B cell (primary cell): Measurements from ENCODE around the gene TRRAP. TPM values are rescaled to one million over a fixed set of nuclear protein-coding genes. Genes with fewer than 3 reads are reported as not detected.

Source experiments
- ATAC-seq: fragments of 200-7000 bp; cut with Tn5 transposase; one replicate; pipeline ENCODE4 v1.10.0; 2021; ENCODE audit warnings: low read depth, mild to moderate bottlenecking, moderate number of reproducible peaks, moderate library complexity
- CTCF ChIA-PET: fragments of 350-600 bp; sonication (Branson Sonifier 250); formaldehyde crosslinking; loops from one replicate; lab custom pipeline; 2021; ENCODE audit warnings: antibody characterized with exemption, inconsistent platforms; lab: Charles Lee
- POLR2A ChIA-PET: fragments of 350-600 bp; sonication (Branson Sonifier 250); formaldehyde crosslinking; loops from one replicate; lab custom pipeline; 2021; ENCODE audit warnings: antibody characterized with exemption; lab: Charles Lee
- DNase-seq: peaks from one replicate; pipeline ENCODE4 v3.0.0; 2013
- H2AFZ ChIP-seq: 2 replicates; pipeline ENCODE4 v1.6.1; 2012; ENCODE audit warnings: mild to moderate bottlenecking, low read depth, low read length; ENCODE audit not compliant: insufficient read depth, poor library complexity, severe bottlenecking
- H3K27ac ChIP-seq, 2 donors: 1 replicate in 1 of 2; 2 replicates in 1 of 2; pipeline ENCODE4 v1.5.1; 2012 to 2013; ENCODE audit warnings: low read length in 2 of 2, mild to moderate bottlenecking in 2 of 2, moderate library complexity in 1 of 2
- H3K27me3 ChIP-seq, 4 experiments: fragments of 200-600 bp in 1 of 4; sonication (generic) in 1 of 4; replicated peaks in 1 of 4; 1 replicate in 2 of 4; 2 replicates in 2 of 4; pipeline versions ENCODE4 v1.6.1 to v1.7.0; 2013 to 2016; ENCODE audit warnings: low read length in 3 of 4, mild to moderate bottlenecking in 2 of 4, mixed read lengths in 1 of 4, moderate library complexity in 1 of 4; ENCODE audit not compliant: insufficient read depth in 4 of 4, control insufficient read depth in 3 of 4; ENCODE audit errors: control extremely low read depth in 1 of 4
- H3K36me3 ChIP-seq, 2 experiments: replicated peaks in 1 of 2; 1 replicate in 1 of 2; 2 replicates in 1 of 2; pipeline versions ENCODE4 v1.6.1 to v1.7.1; 2013; ENCODE audit warnings: low read length in 1 of 2; ENCODE audit not compliant: insufficient read depth in 2 of 2, control insufficient read depth in 1 of 2; ENCODE audit errors: control extremely low read depth in 1 of 2, extremely low read depth in 1 of 2
- H3K4me1 ChIP-seq, 2 donors: fragments of 200-600 bp in 1 of 2; sonication (generic) in 1 of 2; 1 replicate in 1 of 2; 2 replicates in 1 of 2; pipeline versions ENCODE4 v1.5.1 to v1.6.1; 2013 to 2017; ENCODE audit warnings: low read length in 2 of 2; ENCODE audit not compliant: control insufficient read depth in 2 of 2, insufficient read depth in 2 of 2
- H3K4me2 ChIP-seq: replicated peaks from 2 replicates; pipeline ENCODE3; 2012; ENCODE audit warnings: mild to moderate bottlenecking, low read depth, low read length; ENCODE audit not compliant: poor library complexity, severe bottlenecking
- H3K4me3 ChIP-seq, 5 experiments: fragments of 200-600 bp in 1 of 5; sonication (generic) in 1 of 5; 1 replicate in 3 of 5; 2 replicates in 2 of 5; pipeline versions ENCODE4 v1.5.1 to v1.7.0; 2011 to 2016; ENCODE audit warnings: low read length in 4 of 5, mild to moderate bottlenecking in 4 of 5, low read depth in 2 of 5, control low read depth in 1 of 5, moderate library complexity in 1 of 5; ENCODE audit not compliant: insufficient read depth in 1 of 5; ENCODE audit errors: control extremely low read depth in 1 of 5, extremely low read depth in 1 of 5
- H3K79me2 ChIP-seq: fragments of 200-600 bp; sonication (generic); one replicate; pipeline ENCODE4 v1.6.0; 2016; ENCODE audit warnings: low read length; ENCODE audit not compliant: control insufficient read depth, insufficient read depth
- H3K9ac ChIP-seq: fragments of 200-600 bp; sonication (generic); 2 replicates; pipeline ENCODE4 v1.6.1; 2017; ENCODE audit warnings: mild to moderate bottlenecking, low read length, moderate library complexity
- H3K9me3 ChIP-seq, 3 donors: one replicate each; pipeline versions ENCODE4 v1.6.1 to v1.7.1; 2013; ENCODE audit warnings: low read length in 2 of 3; ENCODE audit not compliant: control insufficient read depth in 2 of 3, insufficient read depth in 1 of 3; ENCODE audit errors: control extremely low read depth in 1 of 3
- H4K20me1 ChIP-seq: 2 replicates; pipeline ENCODE4 v1.6.0; 2012; ENCODE audit warnings: mild to moderate bottlenecking, low read length; ENCODE audit not compliant: insufficient read depth, control insufficient read depth, poor library complexity, severe bottlenecking
- H3K27ac Mint-ChIP-seq: one replicate; pipeline ENCODE4 v1.8.0; 2021; ENCODE audit warnings: mixed read lengths
- H3K27me3 Mint-ChIP-seq: one replicate; pipeline ENCODE4 v1.8.0; 2021; ENCODE audit warnings: mixed read lengths
- H3K4me1 Mint-ChIP-seq: one replicate; pipeline ENCODE4 v1.8.0; 2021; ENCODE audit warnings: mixed read lengths
- H3K4me3 Mint-ChIP-seq: one replicate; pipeline ENCODE4 v1.8.0; 2021; ENCODE audit warnings: mixed read lengths
- H3K9me3 Mint-ChIP-seq: one replicate; pipeline ENCODE4 v1.8.0; 2022; ENCODE audit warnings: mixed read lengths; ENCODE audit not compliant: insufficient read depth
- CTCF ChIP-seq: fragments of 200-600 bp; IDR thresholded peaks from one replicate; pipeline ENCODE4 v1.8.0; 2022; ENCODE audit warnings: antibody characterized with exemption, mild to moderate bottlenecking
- EZH2 ChIP-seq: IDR thresholded peaks from 2 replicates; pipeline ENCODE4 v1.6.1; 2012; ENCODE audit warnings: borderline replicate concordance, low read depth, mild to moderate bottlenecking, moderate library complexity, low read length; ENCODE audit not compliant: insufficient read depth, poor library complexity, severe bottlenecking
- WGBS: methylation state at CpG from one replicate; pipeline ENCODE4 v1.1.5; 2013; ENCODE audit warnings: missing lambda C conversion rate; ENCODE audit not compliant: insufficient coverage; 5-methylcytosine and 5-hydroxymethylcytosine counted together
- intact Hi-C: fragments of 100-400 bp; cut with micrococcal nuclease; formaldehyde crosslinking; loops from one replicate; pipeline ENCODE4 v1.10.0; 2022
- polyA minus RNA-seq: library from RNA; depleted of rRNA, polyadenylated mRNA; stranded (reverse); fragments of >200 nt; gene quantifications from 2 replicates; pipeline ENCODE4 v1.2.3, GENCODE V29; 2012
- polyA plus RNA-seq: library from polyadenylated mRNA; depleted of rRNA; stranded (reverse); fragments of >200 nt; gene quantifications from 2 replicates; pipeline ENCODE4 v1.2.3, GENCODE V29; 2012
- total RNA-seq, 2 donors: library from RNA; stranded (reverse); fragments of 120-200 nt in 1 of 2; gene quantifications; 1 replicate in 1 of 2; 2 replicates in 1 of 2; pipeline versions ENCODE4 v1.2.3 to v1.2.4, GENCODE V29; 2013 to 2022

TRRAP gene
- total RNA-seq, result 102 and 107 TPM in 2 replicates
- 24.4 TPM for total RNA-seq (2013)
- 24.2 and 25.4 TPM in 2 replicates for polyA plus RNA-seq
- polyA minus RNA-seq, result 45.3 and 57.5 TPM in 2 replicates

- peak within 1 kb of the TSS; percentile 90 for H2AFZ ChIP-seq
These were observed at the start of gene TRRAP for GRCh38 chr7:98878365-98879197. TRRAP (plus strand) TSS chr7:98878532; CDS start chr7:98881151, 2,619 bp downstream.

More at GRCh38 chr7:98878365-98879197, at the start of gene TRRAP:
- Histone ChIP-seq H3K79me2 (peaks cover 39% of the 10 kb centered on the region), H3K4me1 (peaks cover 11 to 16% of the 10 kb centered on the region in 2 donors), H3K9ac (peak within 1 kb of the TSS; percentile 94), H3K36me3 (peaks cover 3 to 25% of the 10 kb centered on the region in 2 experiments), H3K27me3 (peaks cover 0 to 6% (median 0%) of the 10 kb centered on the region in 4 experiments), H3K9me3 (no peaks in the 10 kb centered on the region), H3K4me3 (peak within 1 kb of the TSS; percentile 12 to 100 (median 98)), H3K27ac (peak within 1 kb of the TSS; percentile 75 to 89), H3K4me2 (peak within 1 kb of the TSS; percentile 88), H4K20me1 (peaks cover 24% of the 10 kb centered on the region)
- H3K4me1 Mint-ChIP-seq, result peaks cover 11% of the 10 kb centered on the region
- POLR2A ChIA-PET, result interaction anchor here (0.6 to 0.8 kb wide), 3 partner anchors 9 to 596 kb away, joined by 3 read pairs; partner anchors contain the start of gene TMEM130
- CTCF ChIA-PET, result interaction anchor here (0.5 to 2.0 kb wide), 11 partner anchors 8 to 613 kb away, joined by 3 to 5 read pairs (median 3); no protein-coding TSS in a partner anchor
- peak; percentile 91 for DNase-seq
- TF ChIP-seq EZH2, result no peak
- peak; percentile 94 for TF ChIP-seq CTCF
- peak within 1 kb of the TSS; percentile 92 for H3K4me3 Mint-ChIP-seq
- no peaks in the 10 kb centered on the region for H3K9me3 Mint-ChIP-seq
- intact Hi-C loops, result loop anchor here (1.0 to 10.0 kb wide), 8 partner anchors 8 to 1761 kb away; partner anchors contain the start of genes LMTK2, SDHAF3, SMURF1 and TECPR1
- H3K27ac Mint-ChIP-seq, result peak within 1 kb of the TSS; percentile 90
- under 1% methylated on average over 113 of the region's 113 CpGs for WGBS
- H3K27me3 Mint-ChIP-seq, result no peaks in the 10 kb centered on the region
- peak; percentile 75 for ATAC-seq
